Esophagus squamous epithelium (tissue), 4 donors: Measurements from ENCODE around the gene WDR59.

Experiments
- POLR2A ChIP-seq, 4 donors: fragments of 450-650 bp; IDR thresholded peaks; one replicate each; pipeline ENCODE4 v1.6.1; 2017; ENCODE audit warnings: antibody characterized with exemption in 4 of 4, mild to moderate bottlenecking in 4 of 4, moderate library complexity in 3 of 4
- TF ChIP-seq, protein P1 (sequence below), 6 experiments: fragments of 450-650 bp in 4 of 6; fragments of 200-600 bp in 2 of 6; sonication (generic) in 2 of 6; IDR thresholded peaks; one replicate each; pipeline ENCODE4 v1.5.1; 2016 to 2019; ENCODE audit warnings: antibody characterized with exemption in 6 of 6, mild to moderate bottlenecking in 4 of 6, moderate library complexity in 4 of 6

DNA sequence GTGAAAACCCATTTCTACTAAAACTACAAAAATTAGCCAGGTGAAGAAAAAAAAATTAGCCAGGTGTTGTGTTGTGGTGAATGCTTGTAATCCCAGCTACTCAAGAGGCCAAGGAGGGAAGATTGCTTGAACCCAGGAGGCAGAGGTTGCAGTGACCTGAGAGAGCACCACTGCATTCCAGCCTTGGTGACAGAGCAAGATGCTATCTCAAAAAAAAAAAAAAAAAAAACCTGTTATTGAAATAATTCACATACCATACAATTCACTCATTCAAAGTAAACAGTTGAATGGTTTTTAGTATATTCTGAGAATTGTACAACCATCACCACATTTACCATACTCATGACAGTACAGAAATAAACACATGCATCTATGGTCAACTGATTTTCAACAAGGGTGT, 44.9 kb upstream of the WDR59 start:
- TF ChIP-seq, protein P1, sequence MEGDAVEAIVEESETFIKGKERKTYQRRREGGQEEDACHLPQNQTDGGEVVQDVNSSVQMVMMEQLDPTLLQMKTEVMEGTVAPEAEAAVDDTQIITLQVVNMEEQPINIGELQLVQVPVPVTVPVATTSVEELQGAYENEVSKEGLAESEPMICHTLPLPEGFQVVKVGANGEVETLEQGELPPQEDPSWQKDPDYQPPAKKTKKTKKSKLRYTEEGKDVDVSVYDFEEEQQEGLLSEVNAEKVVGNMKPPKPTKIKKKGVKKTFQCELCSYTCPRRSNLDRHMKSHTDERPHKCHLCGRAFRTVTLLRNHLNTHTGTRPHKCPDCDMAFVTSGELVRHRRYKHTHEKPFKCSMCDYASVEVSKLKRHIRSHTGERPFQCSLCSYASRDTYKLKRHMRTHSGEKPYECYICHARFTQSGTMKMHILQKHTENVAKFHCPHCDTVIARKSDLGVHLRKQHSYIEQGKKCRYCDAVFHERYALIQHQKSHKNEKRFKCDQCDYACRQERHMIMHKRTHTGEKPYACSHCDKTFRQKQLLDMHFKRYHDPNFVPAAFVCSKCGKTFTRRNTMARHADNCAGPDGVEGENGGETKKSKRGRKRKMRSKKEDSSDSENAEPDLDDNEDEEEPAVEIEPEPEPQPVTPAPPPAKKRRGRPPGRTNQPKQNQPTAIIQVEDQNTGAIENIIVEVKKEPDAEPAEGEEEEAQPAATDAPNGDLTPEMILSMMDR (IDR thresholded peaks at IDR 0.05), result no peak
- TF ChIP-seq POLR2A (IDR thresholded peaks at IDR 0.05), result no peak
